Pons (tissue), 1 donor: ENCODE results near the gene SALL3.

Experiments
- DNase-seq: peaks from one replicate; pipeline ENCODE4 v3.0.0-alpha.2; 2016; ENCODE audit warnings: low spot score

Gene SALL3

GRCh38 chr18:78965917-78966792 lies 13.5 kb upstream of the SALL3 start:
- no peak for DNase-seq

DNA sequence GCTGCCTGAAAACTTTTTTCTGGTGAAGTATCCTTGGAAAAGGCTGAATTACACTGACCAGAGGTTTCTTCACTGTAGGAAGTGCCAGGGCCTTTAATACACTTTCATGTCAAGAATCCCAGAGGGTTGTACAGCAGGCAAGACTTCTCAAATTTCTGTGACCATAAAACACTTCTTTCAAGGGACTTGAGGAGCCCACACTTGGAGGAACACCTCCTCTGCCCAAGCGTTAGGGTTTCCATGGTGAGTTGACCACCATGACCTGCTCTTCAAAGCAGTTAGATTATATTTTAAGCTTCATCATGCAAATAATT lies 12.9 kb upstream of the SALL3 start:
- no peak for DNase-seq

DNA sequence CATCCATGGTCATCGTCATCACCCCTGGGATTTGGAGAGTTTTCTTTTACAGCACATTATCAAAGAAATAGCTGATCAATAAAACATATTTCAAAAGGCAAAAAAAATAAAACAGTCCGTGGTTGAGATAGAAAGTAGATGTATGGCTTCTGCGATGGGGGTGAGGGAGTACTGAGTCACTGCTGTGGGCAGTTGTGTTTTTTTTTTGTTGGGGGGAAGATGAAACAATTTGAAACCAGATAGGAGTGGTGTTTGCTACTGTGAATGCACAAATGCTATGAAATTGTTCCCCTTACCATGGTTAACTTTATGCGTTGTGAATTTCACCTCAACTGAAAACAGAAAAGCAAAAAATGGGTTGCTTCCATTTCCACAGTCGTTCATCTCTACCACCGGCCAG lies 11.9 kb upstream of the SALL3 start:
- DNase-seq: no peak

GRCh38 chr18:78969574-78970315 lies 9.9 kb upstream of the SALL3 start:
- DNase-seq: no peak

DNA sequence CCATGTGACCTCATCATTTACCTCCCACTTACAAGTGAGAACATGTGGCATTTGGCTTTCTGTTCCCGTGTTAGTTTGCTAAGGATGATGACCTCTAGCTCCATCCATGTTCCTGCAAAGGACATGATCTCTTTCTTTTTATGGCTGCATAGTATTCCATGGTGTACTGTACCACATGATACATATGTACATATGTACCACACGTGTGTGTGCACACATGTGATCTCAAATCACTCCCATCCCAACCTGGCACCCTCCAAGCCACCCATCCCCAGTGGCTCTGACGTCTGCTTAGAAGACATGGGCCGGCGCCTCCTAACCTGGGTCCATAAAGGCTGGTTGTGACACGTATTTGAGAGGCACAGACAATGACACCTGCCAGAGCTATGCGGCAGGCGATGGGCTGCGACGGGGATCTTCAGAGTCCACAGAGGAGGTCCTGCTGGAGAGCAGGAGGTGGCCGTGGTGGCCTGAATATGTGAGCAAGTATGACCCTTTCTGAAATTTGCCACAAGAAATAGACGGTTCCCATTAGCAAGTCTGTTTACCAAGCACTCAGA lies 8.8 kb upstream of the SALL3 start:
- DNase-seq: no peak

DNA sequence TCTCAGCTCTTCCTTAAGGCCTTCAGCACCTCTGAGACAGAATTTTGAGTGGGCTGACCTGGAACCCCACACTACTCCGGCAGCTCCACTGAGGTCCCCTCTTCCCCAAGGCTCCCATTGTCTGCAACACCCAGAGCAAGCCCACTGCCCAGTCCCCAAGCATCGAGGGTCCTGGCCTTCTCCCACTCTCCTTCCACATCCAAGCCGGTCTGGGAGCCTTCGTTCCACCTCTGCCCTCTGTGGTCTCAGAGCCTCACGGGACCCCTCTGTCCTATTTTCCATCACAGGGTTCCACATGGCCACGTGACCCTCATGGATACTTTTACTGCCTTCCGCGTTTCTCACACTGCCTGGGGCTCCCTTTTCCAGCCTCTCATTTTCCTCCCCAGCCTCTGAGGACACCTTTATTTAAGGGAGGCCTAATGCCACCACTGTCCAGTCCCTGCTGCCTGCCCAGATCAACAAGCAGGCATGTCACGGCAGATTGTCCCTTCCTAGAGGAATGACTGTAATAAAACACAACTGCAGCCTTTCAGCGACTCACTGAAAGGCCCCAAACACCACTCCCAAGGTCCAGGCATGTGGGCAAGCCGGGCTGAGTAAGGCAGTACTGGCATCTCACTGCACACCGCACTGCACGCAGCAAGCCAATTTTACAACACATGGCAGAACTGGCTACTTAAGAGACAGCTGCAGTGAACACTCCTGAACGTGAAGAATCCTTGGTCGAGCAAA lies 7.9 kb upstream of the SALL3 start:
- no peak for DNase-seq

GRCh38 chr18:78972385-78972918 lies 7.2 kb upstream of the SALL3 start:
- no peak for DNase-seq

- no peak for DNase-seq
These were observed 6.7 kb upstream of the SALL3 start for GRCh38 chr18:78972930-78973331.

GRCh38 chr18:78973357-78974083 lies 6.1 kb upstream of the SALL3 start:
- DNase-seq: no peak

GRCh38 chr18:78974115-78974761 lies 5.4 kb upstream of the SALL3 start:
- DNase-seq: no peak

DNA sequence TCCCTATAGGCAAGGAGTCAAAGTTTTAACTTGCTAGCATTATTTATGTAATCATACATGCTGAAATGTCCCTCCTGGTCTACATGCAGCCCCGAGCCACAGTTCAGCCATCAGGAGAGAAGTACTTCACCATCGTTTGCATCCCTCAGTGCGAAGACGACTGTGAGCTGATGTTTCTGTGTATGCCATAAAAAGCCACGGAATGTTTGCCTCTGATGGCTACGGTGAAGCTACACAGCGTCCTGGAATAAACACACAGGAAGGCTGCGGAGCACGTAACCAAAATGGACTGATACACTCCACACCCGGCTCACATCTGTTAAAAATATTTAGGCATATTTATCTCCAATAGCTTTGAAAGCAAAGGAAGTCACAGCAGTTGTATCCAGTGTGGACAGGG lies 4.3 kb upstream of the SALL3 start:
- DNase-seq: no peak

DNA sequence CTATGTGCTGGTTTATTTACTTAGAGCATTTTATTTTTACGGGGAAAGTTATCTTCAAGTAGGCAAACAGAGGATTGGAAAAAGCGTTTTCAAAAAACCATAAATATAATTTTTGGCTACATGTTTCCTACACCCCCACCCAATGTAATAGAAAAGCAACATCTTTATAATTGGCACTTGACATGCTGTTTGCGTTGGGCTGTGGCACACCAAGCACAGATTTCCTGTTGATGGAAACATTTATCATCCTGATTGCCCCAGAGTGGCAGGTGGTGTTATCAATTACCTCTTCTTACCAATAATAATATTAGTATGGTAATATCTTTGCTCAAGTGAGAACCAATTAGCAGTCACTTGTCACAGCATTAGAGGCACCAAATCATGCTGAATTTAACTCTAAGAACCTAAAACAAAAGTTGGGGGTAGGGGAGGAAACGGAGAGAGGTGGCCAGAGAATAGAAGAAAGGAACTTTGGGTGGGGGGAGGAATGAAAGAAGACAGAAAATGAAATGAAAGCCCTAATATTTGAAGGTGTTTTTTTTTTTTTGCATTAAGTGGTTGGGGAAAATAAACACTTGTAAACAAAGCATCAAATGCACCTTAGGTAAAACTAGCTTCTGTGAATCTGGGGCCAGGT lies 3.8 kb upstream of the SALL3 start:
- no peak for DNase-seq

- DNase-seq: no peak
These were observed 2.6 kb upstream of the SALL3 start for GRCh38 chr18:78976765-78977636.

DNA sequence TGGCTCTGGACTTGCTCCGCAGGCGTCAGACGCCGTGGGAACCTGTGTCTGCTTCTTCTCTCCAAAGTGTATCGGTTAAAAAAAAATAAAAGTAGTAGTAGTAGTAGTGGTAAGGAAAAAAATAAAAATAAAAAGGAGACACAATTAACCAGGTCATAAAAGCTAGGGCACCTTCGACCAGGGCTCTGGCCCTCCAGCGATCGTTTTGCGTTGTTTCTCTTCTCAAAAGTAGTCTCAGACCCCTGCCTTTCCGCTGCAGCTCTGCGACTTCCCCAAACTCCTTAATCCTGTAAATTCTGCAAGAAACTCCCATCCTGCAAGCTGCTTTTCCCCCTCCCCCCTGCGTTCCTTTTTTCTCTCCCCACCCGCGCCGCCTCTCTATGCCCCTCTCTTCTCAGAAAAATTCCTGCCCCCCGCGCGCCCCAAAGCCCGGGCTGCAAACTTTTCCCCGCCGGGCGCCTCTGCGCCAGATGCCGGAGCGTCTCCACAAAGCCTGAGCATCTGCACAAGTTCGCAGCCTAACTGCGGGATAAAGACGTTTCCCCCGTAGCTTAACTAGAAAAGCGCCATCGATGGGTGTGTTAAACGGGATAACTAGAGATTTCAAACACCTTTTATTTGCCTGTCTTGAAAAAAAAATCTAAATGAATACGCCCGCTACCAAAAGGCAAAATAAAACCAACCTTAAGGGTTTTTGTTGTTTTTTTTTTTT lies 1.8 kb upstream of the SALL3 start:
- DNase-seq: no peak

DNA sequence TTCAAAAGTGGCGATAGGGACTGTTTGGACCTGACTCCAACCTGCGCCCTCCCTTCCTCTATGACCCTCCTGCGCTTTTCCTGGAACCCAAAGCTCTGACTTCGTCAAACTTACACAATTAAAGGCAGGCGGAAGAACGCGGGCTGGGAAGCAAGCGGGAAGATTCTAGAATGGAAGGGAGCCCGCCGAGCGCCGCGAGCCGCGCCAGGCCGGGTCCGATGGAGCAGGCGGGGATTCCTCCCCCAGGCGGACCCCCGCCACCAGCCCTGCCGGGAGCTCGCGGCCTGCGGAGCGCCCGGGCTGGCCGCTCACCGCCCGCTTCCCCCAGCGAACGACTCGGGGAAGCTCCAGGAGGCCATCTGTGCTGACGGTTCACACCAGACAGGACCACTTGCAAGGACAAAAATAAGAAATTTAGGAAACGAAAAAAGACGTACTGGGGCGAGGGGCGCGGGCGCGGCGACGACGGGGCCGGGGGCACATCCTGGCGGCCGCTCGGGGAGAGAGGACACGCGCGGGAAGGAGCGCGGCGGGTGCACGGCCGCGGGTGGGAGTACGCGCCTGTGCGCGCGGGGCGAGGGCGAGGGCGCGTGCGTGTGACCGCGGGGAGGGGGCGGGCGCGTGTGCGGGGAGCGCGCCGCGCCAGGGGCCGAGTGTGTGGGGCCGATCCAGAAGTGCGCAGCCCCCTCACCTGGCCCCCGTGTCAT lies 1.1 kb upstream of the SALL3 start:
- no peak for DNase-seq

GRCh38 chr18:78979056-78979729 lies 425 bp upstream of the SALL3 start:
- no peak for DNase-seq

- no peak for DNase-seq
These were observed 707 bp downstream of the SALL3 start for GRCh38 chr18:78980279-78980771.
